H1 (cell line): ENCODE data around the gene GSDME. TPM values are rescaled to one million over a fixed set of nuclear protein-coding genes. Genes with fewer than 3 reads are reported as not detected.

ENCODE experiments used
- BRCA1 ChIP-seq: IDR thresholded peaks from 2 replicates; pipeline ENCODE4 v1.6.1; 2012; ENCODE audit warnings: low read depth, low read length, improper control_type of control experiment
- CHD2 ChIP-seq: IDR thresholded peaks from 2 replicates; pipeline ENCODE4 v1.6.1; 2012; ENCODE audit warnings: low read length, improper control_type of control experiment
- E2F6 ChIP-seq: IDR thresholded peaks from 2 replicates; pipeline ENCODE4 v1.6.1; 2012; ENCODE audit warnings: inconsistent platforms
- HDAC2 ChIP-seq, 2 experiments: fragments of 300-600 bp in 1 of 2; sonication (generic) in 1 of 2; IDR thresholded peaks; 2 replicates each; pipeline ENCODE4 v1.6.1; 2011 to 2012; ENCODE audit warnings: low read depth in 2 of 2, low read length in 2 of 2, mild to moderate bottlenecking in 2 of 2, moderate library complexity in 2 of 2, borderline replicate concordance in 1 of 2, inconsistent platforms in 1 of 2
- HDAC6 ChIP-seq: IDR thresholded peaks from one replicate; pipeline ENCODE4 v1.7.1; 2012; ENCODE audit warnings: low read depth, mild to moderate bottlenecking, inconsistent platforms, low read length, moderate library complexity
- JUN ChIP-seq: IDR thresholded peaks from 2 replicates; pipeline ENCODE4 v1.6.1; 2011; ENCODE audit warnings: low read depth, mild to moderate bottlenecking, improper control_type of control experiment, low read length
- KDM1A ChIP-seq: fragments of 200-600, 300-600 bp; sonication (generic); IDR thresholded peaks from 2 replicates; pipeline ENCODE4 v1.7.1; 2016; ENCODE audit warnings: mild to moderate bottlenecking, low read length, borderline replicate concordance
- MAFK ChIP-seq: IDR thresholded peaks from 2 replicates; pipeline ENCODE4 v1.6.1; 2012; ENCODE audit warnings: low read depth, mild to moderate bottlenecking, improper control_type of control experiment, low read length
- RXRA ChIP-seq: IDR thresholded peaks from 2 replicates; pipeline ENCODE4 v1.6.1; 2011; ENCODE audit warnings: low read depth, mild to moderate bottlenecking, low read length, moderate library complexity; ENCODE audit not compliant: insufficient read depth
- SAP30 ChIP-seq: fragments of 300-600 bp; sonication (generic); IDR thresholded peaks from 2 replicates; pipeline ENCODE4 v1.7.1; 2012; ENCODE audit warnings: low read length, moderate library complexity, mild to moderate bottlenecking, inconsistent platforms; ENCODE audit not compliant: insufficient read depth, insufficient replicate concordance
- USF2 ChIP-seq: IDR thresholded peaks from 2 replicates; pipeline ENCODE4 v1.6.1; 2011; ENCODE audit warnings: low read length, improper control_type of control experiment
- ZNF274 ChIP-seq: IDR thresholded peaks from 2 replicates; pipeline ENCODE4 v1.7.0; 2012; ENCODE audit warnings: low read length, borderline replicate concordance; ENCODE audit errors: extremely low read depth
- polyA plus RNA-seq, 7 experiments: library from polyadenylated mRNA; depleted of rRNA in 3 of 7; stranded (reverse) in 5 of 7; unstranded in 2 of 7; fragments of >200 nt in 5 of 7; fragments of 200-250 nt in 2 of 7; gene quantifications; 1 replicate in 5 of 7; 2 replicates in 1 of 7; 4 replicates in 1 of 7; pipeline versions ENCODE4 v1.2.1 to v1.2.3, GENCODE V29; 2011 to 2013; ENCODE audit warnings: missing spikeins in 2 of 7, mixed read lengths in 2 of 7
- total RNA-seq: library from RNA; stranded (reverse); fragmentation: NEBNext Ultra II Directional; extraction: Animal tissue kit (Norgen Biotek cat#: 25700); gene quantifications from 2 replicates; pipeline ENCODE4 v1.2.1, GENCODE V29; 2021

The GSDME gene
- total and polyA plus RNA-seq, 2 of the 8 experiments (the other 6 are each of a cell fraction or from before 2014, with no cell fraction given) = 5.4 to 7.6 TPM

- TF ChIP-seq KDM1A (no peak), ZNF274 (no peak), USF2 (no peak), HDAC2 (IDR thresholded peaks at IDR 0.05; ENCODE audit: borderline replicate concordance in 1 of 2, low read depth in 2 of 2, low read length in 2 of 2) (no peak), BRCA1 (no peak), E2F6 (no peak), CHD2 (no peak), HDAC6 (no peak), SAP30 (no peak), RXRA (no peak), JUN (no peak), MAFK (no peak)
Measured at GRCh38 chr7:24657980-24658379, 99.3 kb downstream of the GSDME start (continued).
